K562 (cell line): Measurements from ENCODE around the gene MTHFSD. TPM values are rescaled to one million over a fixed set of nuclear protein-coding genes. Genes with fewer than 3 reads are reported as not detected.

ENCODE experiments used
- ATAC-seq: fragments of 200-7000 bp; cut with Tn5 transposase; 3 replicates; pipeline ENCODE4 v1.9.1; 2020; ENCODE audit warnings: moderate library complexity
- BruUV-seq: library from RNA; stranded (reverse); fragments of 400-500 nt; replicated peaks from 2 replicates; lab custom pipeline; 2021; lab: Mats Ljungman, UMichigan
- CTCF ChIA-PET: fragments of 300-600 bp; formaldehyde crosslinking; extraction: SDS; loops from one replicate; lab custom pipeline; 2021; ENCODE audit warnings: low intra/inter-chr PET ratio; lab: Yijun Ruan, JAX
- POLR2A ChIA-PET: fragments of 300-600, 350-650 bp; sonication (Branson Sonifier 250); formaldehyde crosslinking; extraction: SDS; loops from one replicate; lab custom pipeline; 2021; ENCODE audit warnings: antibody characterized with exemption, inconsistent platforms; lab: Yijun Ruan, JAX
- DNase-seq, 4 experiments: peaks; one replicate each; pipeline versions ENCODE4 v3.0.0 to v3.0.0-alpha.2; 2011 to 2018; ENCODE audit warnings: low spot score in 3 of 4, mixed read lengths in 3 of 4; ENCODE audit errors: extremely low read depth in 1 of 4
- FAIRE-seq: peaks from 2 replicates; lab custom pipeline; 2011; peaks lifted over from hg19 to GRCh38; lab: Jason Lieb, UNC
- H2AFZ ChIP-seq: 2 replicates; pipeline ENCODE4 v1.6.0; 2011; ENCODE audit warnings: low read depth, low read length, control low read depth, inconsistent platforms
- H3K27ac ChIP-seq: fragments of 200-600 bp; 3 replicates; pipeline ENCODE4 v1.8.0; 2011; ENCODE audit warnings: low read depth, mild to moderate bottlenecking, control low read depth, inconsistent platforms, low read length, moderate library complexity, mixed read lengths; ENCODE audit errors: extremely low read depth
- H3K27me3 ChIP-seq, 2 experiments: fragments of 300-600 bp in 1 of 2; 2 replicates in 1 of 2; 3 replicates in 1 of 2; pipeline versions ENCODE4 v1.6.0 to v1.8.0; 2011; ENCODE audit warnings: inconsistent platforms in 2 of 2, low read length in 2 of 2, mild to moderate bottlenecking in 1 of 2, mixed read lengths in 1 of 2, moderate library complexity in 1 of 2; ENCODE audit not compliant: control insufficient read depth in 2 of 2, insufficient read depth in 2 of 2
- H3K36me3 ChIP-seq: fragments of 300-600 bp; 3 replicates; pipeline ENCODE4 v1.8.0; 2011; ENCODE audit warnings: mild to moderate bottlenecking, low read length, inconsistent platforms; ENCODE audit not compliant: control insufficient read depth, insufficient read depth
- H3K4me1 ChIP-seq, 2 experiments: fragments of 200-600 bp in 1 of 2; replicated peaks in 1 of 2; 2 replicates in 1 of 2; 3 replicates in 1 of 2; pipeline versions ENCODE4 v1.5.1 to v1.8.0; 2011; ENCODE audit warnings: inconsistent platforms in 2 of 2, low read length in 2 of 2, mild to moderate bottlenecking in 1 of 2, mixed read lengths in 1 of 2, moderate library complexity in 1 of 2; ENCODE audit not compliant: control insufficient read depth in 2 of 2, insufficient read depth in 2 of 2
- H3K4me2 ChIP-seq: 2 replicates; pipeline ENCODE4 v1.6.1; 2011; ENCODE audit warnings: low read length, control low read depth, inconsistent platforms, mixed read lengths; ENCODE audit not compliant: insufficient read depth
- H3K4me3 ChIP-seq: fragments of 200-600 bp; sonication (generic), shearing (Covaris generic); 2 replicates; pipeline ENCODE4 v1.5.1; 2016; ENCODE audit warnings: control low read depth, inconsistent platforms
- H3K79me2 ChIP-seq: fragments of 200-600 bp; 3 replicates; pipeline ENCODE4 v1.8.0; 2011; ENCODE audit warnings: low read length, inconsistent platforms; ENCODE audit not compliant: control insufficient read depth, insufficient read depth
- H3K9ac ChIP-seq, 2 experiments: 2 replicates each; pipeline versions ENCODE4 v1.6.0 to v1.6.1; 2011; ENCODE audit warnings: low read depth in 2 of 2, low read length in 2 of 2, control low read depth in 1 of 2, inconsistent platforms in 1 of 2, mild to moderate bottlenecking in 1 of 2, mixed read lengths in 1 of 2; ENCODE audit not compliant: insufficient read depth in 1 of 2
- H3K9me1 ChIP-seq: one replicate; pipeline ENCODE4 v1.6.0; 2011; ENCODE audit warnings: inconsistent platforms, mild to moderate bottlenecking, low read length, moderate library complexity; ENCODE audit not compliant: control insufficient read depth, insufficient read depth
- H3K9me3 ChIP-seq: replicated peaks from 2 replicates; pipeline ENCODE4 v1.5.1; 2011; ENCODE audit warnings: low read depth, low read length, inconsistent platforms; ENCODE audit not compliant: control insufficient read depth, insufficient read depth
- H4K20me1 ChIP-seq: replicated peaks from 2 replicates; pipeline ENCODE4 v1.6.1; 2011; ENCODE audit warnings: low read length, inconsistent platforms, mixed read lengths; ENCODE audit not compliant: control insufficient read depth, insufficient read depth
- BRCA1 ChIP-seq, 2 experiments: fragments of 450-650 bp in 1 of 2; sonication (generic) in 1 of 2; formaldehyde crosslinking in 1 of 2; IDR thresholded peaks; 2 replicates each; pipeline versions ENCODE4 v1.5.0 to v1.6.1; 2017 to 2020; ENCODE audit warnings: mild to moderate bottlenecking in 1 of 2, missing genetic modification reagents in 1 of 2
- CC2D1A ChIP-seq: fragments of 450-650 bp; IDR thresholded peaks from 2 replicates; pipeline ENCODE4 v1.6.1; 2017; ENCODE audit warnings: mild to moderate bottlenecking
- CREB1 ChIP-seq, 2 experiments: sonication (generic) in 1 of 2; formaldehyde crosslinking in 1 of 2; IDR thresholded peaks; 2 replicates each; pipeline versions ENCODE4 v1.6.1 to v1.8.0; 2012 to 2022; ENCODE audit warnings: inconsistent platforms in 1 of 2, mild to moderate bottlenecking in 1 of 2, missing genetic modification reagents in 1 of 2, moderate library complexity in 1 of 2
- GABPB2 ChIP-seq: fragments of 250-450 bp; sonication (Bioruptor Pico); conservative IDR thresholded peaks from 2 replicates; pipeline ENCODE4 v1.5.1; 2021; ENCODE audit warnings: mild to moderate bottlenecking
- KDM2B ChIP-seq: fragments of 250-450 bp; sonication (Bioruptor Pico); IDR thresholded peaks from 2 replicates; pipeline ENCODE4 v1.8.0; 2021; ENCODE audit warnings: mild to moderate bottlenecking, moderate library complexity
- RBM22 ChIP-seq: fragments of 200-400 bp; formaldehyde crosslinking; IDR thresholded peaks from 2 replicates; pipeline ENCODE4 v1.6.1; 2018; ENCODE audit warnings: low read length, low read depth; ENCODE audit not compliant: poor library complexity, severe bottlenecking
- SAP30 ChIP-seq: fragments of 200-600 bp; sonication (generic); IDR thresholded peaks from 2 replicates; pipeline ENCODE4 v1.6.1; 2012; ENCODE audit warnings: borderline replicate concordance, low read depth, mild to moderate bottlenecking, moderate library complexity, low read length, control low read depth, inconsistent platforms; ENCODE audit not compliant: insufficient read depth, poor library complexity, severe bottlenecking
- SPI1 ChIP-seq: IDR thresholded peaks from 2 replicates; pipeline ENCODE4 v1.6.1; 2011; ENCODE audit warnings: low read depth, low read length, control low read depth, borderline replicate concordance
- TEAD1 ChIP-seq, 2 experiments: fragments of 450-650 bp in 1 of 2; sonication (generic) in 1 of 2; formaldehyde crosslinking; IDR thresholded peaks; 2 replicates each; pipeline versions ENCODE4 v1.4.0 to v1.8.0; 2020 to 2022; ENCODE audit warnings: mild to moderate bottlenecking in 2 of 2, missing genetic modification reagents in 1 of 2
- WGBS: fragments of 100-300 bp; shearing (Covaris generic); methylation state at CpG from one replicate; pipeline ENCODE4 v1.1.6; 2016; ENCODE audit warnings: low coverage, mixed read lengths; ENCODE audit not compliant: insufficient coverage; ENCODE audit errors: missing lambda C conversion rate; 5-methylcytosine and 5-hydroxymethylcytosine counted together
- in situ Hi-C: fragments of 300-500 bp; cut with MboI; formaldehyde crosslinking; loops from 4 replicates; pipeline ENCODE4 v1.15.0; 2018; ENCODE audit warnings: inconsistent platforms, mixed read lengths
- intact Hi-C: fragments of 100-400 bp; cut with micrococcal nuclease; formaldehyde crosslinking; loops from 2 replicates; pipeline ENCODE4 v1.14.2; 2022
- polyA plus RNA-seq, 8 experiments: library from polyadenylated mRNA; depleted of rRNA in 4 of 8; stranded (reverse) in 5 of 8; unstranded in 3 of 8; fragments of >200 nt; fragmentation: Nextera tagmentation in 2 of 8; fragmentation: Illumina TruSeq in 1 of 8; extraction: Ambion mirVana in 2 of 8; extraction: Trizol in 1 of 8; gene quantifications; 2 replicates each; pipeline versions ENCODE4 v1.2.1 to v1.2.3, GENCODE V29; 2011 to 2014; ENCODE audit warnings: inconsistent platforms in 1 of 8, missing spikeins in 1 of 8
- total RNA-seq, 7 experiments: library from RNA; depleted of rRNA in 6 of 7; stranded (reverse); fragments of >200 nt in 6 of 7; fragmentation: Illumina TruSeq in 2 of 7; extraction: Trizol in 2 of 7; gene quantifications; 2 replicates each; pipeline versions ENCODE4 v1.2.1 to v1.2.3, GENCODE V29; 2011 to 2021; ENCODE audit warnings: low replicate concordance in 1 of 7

MTHFSD gene
- total and polyA plus RNA-seq, 9 of the 15 experiments (the other 6 are each of a cell fraction or from before 2014, with no cell fraction given), result 3.2 to 20.2 (median 12.0) TPM

GRCh38 chr16:86495756-86496261 is 59.2 kb downstream of the MTHFSD start:
- H3K27ac ChIP-seq, result no peak overlapping the region
- H3K36me3 ChIP-seq, result no peaks in the 10 kb centered on the region
- H3K9ac ChIP-seq, result no peak overlapping the region
- H2AFZ ChIP-seq, result no peak overlapping the region
- in situ Hi-C loops (no loop called here), intact Hi-C loops (no loop called here)
- H3K4me1 ChIP-seq, result peaks cover 0 to 3% of the 10 kb centered on the region in 2 experiments; a peak in 2 of 5 replicates
- CTCF ChIA-PET, result no interaction called here
- peaks cover 4% of the 10 kb centered on the region; the same call in 1 of the 2 replicates for H4K20me1 ChIP-seq
- BruUV-seq, result no TSS peak
- TF ChIP-seq RBM22 (no peak), TEAD1 (CRISPR knock-in tag; IDR thresholded peaks at IDR 0.05) (no peak), CC2D1A (no peak), BRCA1 (IDR thresholded peaks at IDR 0.05) (no peak), BRCA1 (CRISPR knock-in tag; IDR thresholded peaks at IDR 0.05) (no peak)
- FAIRE-seq (no peak), ATAC-seq (no peak), DNase-seq (no peak)
- 3% methylated on average over 16 of the region's 16 CpGs for WGBS
- H3K4me3 ChIP-seq, result no peak overlapping the region
- no peaks in the 10 kb centered on the region for H3K79me2 ChIP-seq
- peaks cover 34 to 78% of the 10 kb centered on the region in 2 experiments for H3K27me3 ChIP-seq
- H3K9me1 ChIP-seq, result no peaks in the 10 kb centered on the region
- H3K4me2 ChIP-seq, result no peak overlapping the region
- POLR2A ChIA-PET, result no interaction called here
- no peaks in the 10 kb centered on the region for H3K9me3 ChIP-seq

GRCh38 chr16:86495357-86495701 is 59.7 kb downstream of the MTHFSD start:
- no peak for ATAC-seq
- BruUV-seq, result no TSS peak
- WGBS, result 13% methylated on average over 10 of the region's 10 CpGs
- no peak for TF ChIP-seq CREB1 (IDR thresholded peaks at IDR 0.05)
- no peak for TF ChIP-seq CREB1 (CRISPR knock-in tag; IDR thresholded peaks at IDR 0.05)
- no peak for TF ChIP-seq GABPB2 (CRISPR knock-in tag)
- TF ChIP-seq KDM2B (CRISPR knock-in tag), result no peak
- no peak for TF ChIP-seq SAP30
- TF ChIP-seq SPI1, result no peak

More at GRCh38 chr16:86495357-86495701, 59.7 kb downstream of the MTHFSD start:
- Histone ChIP-seq H3K9me1 (no peaks in the 10 kb centered on the region), H2AFZ (no peak overlapping the region), H3K27ac (no peak overlapping the region), H4K20me1 (peaks cover 4% of the 10 kb centered on the region; the same call in 1 of the 2 replicates), H3K79me2 (no peaks in the 10 kb centered on the region), H3K4me2 (no peak overlapping the region), H3K4me1 (peaks cover 0 to 3% of the 10 kb centered on the region in 2 experiments; a peak in 2 of 5 replicates), H3K4me3 (no peak overlapping the region), H3K9me3 (no peaks in the 10 kb centered on the region), H3K9ac (no peak overlapping the region), H3K27me3 (peaks cover 30 to 76% of the 10 kb centered on the region in 2 experiments), H3K36me3 (no peaks in the 10 kb centered on the region)
- intact Hi-C loops, result no loop called here
- in situ Hi-C loops, result no loop called here
- no peak for FAIRE-seq
- ChIA-PET POLR2A (interaction anchor here (0.5 kb wide), 1 partner anchor 485 kb away, joined by 3 read pairs; no protein-coding TSS in a partner anchor), CTCF (no interaction called here)
- DNase-seq, result no peak
